Activated CD4-positive, alpha-beta T cell treated with anti-CD3 and anti-CD28 coated beads for 48 hours (primary cell): ENCODE data around the gene MLN.

ENCODE experiments used
- DNase-seq: peaks from one replicate; pipeline ENCODE4 v3.0.0-alpha.2; 2020

MLN gene

GRCh38 chr6:33803571-33804053, at the start of gene MLN:
TSS of gene MLN (minus strand) at chr6:33804003. CDS start at chr6:33801163, 2,840 bp downstream.
- DNase-seq: no peak

- no peak for DNase-seq
Measured at GRCh38 chr6:33853026-33853425, 49.2 kb upstream of the MLN start.

GRCh38 chr6:33851959-33852358, 48.2 kb upstream of the MLN start:
- DNase-seq: peak; percentile 23

GRCh38 chr6:33850869-33851541, 47.2 kb upstream of the MLN start:
- DNase-seq: no peak

GRCh38 chr6:33850296-33850695, 46.5 kb upstream of the MLN start:
- no peak for DNase-seq

- no peak for DNase-seq
Measured at GRCh38 chr6:33849500-33850075, 45.8 kb upstream of the MLN start.

- no peak for DNase-seq
Measured at GRCh38 chr6:33848484-33848883, 44.7 kb upstream of the MLN start.

- DNase-seq: no peak
Measured at GRCh38 chr6:33847867-33848266, 44.1 kb upstream of the MLN start.

- DNase-seq: no peak
Measured at GRCh38 chr6:33847078-33847477, 43.3 kb upstream of the MLN start.

- DNase-seq: no peak
Measured at GRCh38 chr6:33846226-33846625, 42.4 kb upstream of the MLN start.

GRCh38 chr6:33845031-33845745, 41.4 kb upstream of the MLN start:
- DNase-seq: no peak

- DNase-seq: no peak
Measured at GRCh38 chr6:33843131-33844121, 39.6 kb upstream of the MLN start.

- DNase-seq: no peak
Measured at GRCh38 chr6:33841868-33842267, 38.1 kb upstream of the MLN start.

- DNase-seq: no peak
Measured at GRCh38 chr6:33841070-33841469, 37.3 kb upstream of the MLN start.

GRCh38 chr6:33840048-33840926, 36.5 kb upstream of the MLN start:
- peak; percentile 59 for DNase-seq

- no peak for DNase-seq
Measured at GRCh38 chr6:33839399-33840047, 35.7 kb upstream of the MLN start.

GRCh38 chr6:33838983-33839382, 35.2 kb upstream of the MLN start:
- DNase-seq: no peak

GRCh38 chr6:33837971-33838665, 34.3 kb upstream of the MLN start:
- no peak for DNase-seq

- DNase-seq: no peak
Measured at GRCh38 chr6:33836806-33837469, 33.1 kb upstream of the MLN start.
